Small intestine (tissue), 7 donors: ENCODE data around the gene SCO2. TPM values are rescaled to one million over a fixed set of nuclear protein-coding genes. Genes with fewer than 3 reads are reported as not detected.
A peak's percentile ranks its signal among the peaks of the same experiment; 100 is the strongest.

Experiments
- DNase-seq, 2 donors: peaks; one replicate each; pipeline versions ENCODE4 v3.0.0 to v3.0.0-alpha.2; 2013
- FAIRE-seq: peaks from 2 replicates; lab custom pipeline; 2012; peaks lifted over from hg19 to GRCh38; lab: Jason Lieb, UNC
- H3K27ac ChIP-seq, 3 donors: one replicate each; pipeline ENCODE4 v1.5.1; 2013; ENCODE audit warnings: low read length in 2 of 3, mild to moderate bottlenecking in 2 of 3, control low read depth in 1 of 3, inconsistent platforms in 1 of 3, low read depth in 1 of 3, moderate library complexity in 1 of 3
- H3K27me3 ChIP-seq, 3 donors: one replicate each; pipeline ENCODE4 v1.6.1; 2013; ENCODE audit warnings: low read length in 3 of 3, inconsistent platforms in 1 of 3; ENCODE audit not compliant: control insufficient read depth in 3 of 3, insufficient read depth in 3 of 3
- H3K36me3 ChIP-seq, 3 donors: one replicate each; pipeline ENCODE4 v1.6.1; 2013; ENCODE audit warnings: low read length in 3 of 3, inconsistent platforms in 1 of 3, low read depth in 1 of 3, mild to moderate bottlenecking in 1 of 3, moderate library complexity in 1 of 3; ENCODE audit not compliant: control insufficient read depth in 3 of 3, insufficient read depth in 2 of 3
- H3K4me1 ChIP-seq, 3 donors: one replicate each; pipeline ENCODE4 v1.6.1; 2013; ENCODE audit warnings: low read length in 2 of 3, inconsistent platforms in 1 of 3, low read depth in 1 of 3, mild to moderate bottlenecking in 1 of 3, moderate library complexity in 1 of 3; ENCODE audit not compliant: control insufficient read depth in 3 of 3, insufficient read depth in 2 of 3
- H3K4me3 ChIP-seq, 3 donors: one replicate each; pipeline ENCODE4 v1.5.1; 2013; ENCODE audit warnings: low read length in 3 of 3, control low read depth in 1 of 3, inconsistent platforms in 1 of 3, low read depth in 1 of 3, mild to moderate bottlenecking in 1 of 3, moderate library complexity in 1 of 3
- H3K9me3 ChIP-seq, 2 donors: one replicate each; pipeline ENCODE4 v1.6.1; 2013; ENCODE audit warnings: low read depth in 1 of 2, low read length in 1 of 2; ENCODE audit not compliant: control insufficient read depth in 2 of 2, insufficient read depth in 1 of 2
- WGBS, 3 donors: extraction: QIAGEN DNeasy Blood & Tissue Kit; methylation state at CpG; one replicate each; pipeline ENCODE4 v1.1.7; 2013; 5-methylcytosine and 5-hydroxymethylcytosine counted together
- polyA plus RNA-seq, 4 donors: library from polyadenylated mRNA; stranded (reverse) in 3 of 4; unstranded in 1 of 4; fragments of 200-250 nt in 3 of 4; fragments of 120-200 nt in 1 of 4; gene quantifications; one replicate each; pipeline versions ENCODE4 v1.2.1 to v1.2.3, GENCODE V29; 2013
- donor health status: healthy with polysubstance abuse.
- donor health status: control.
- donor health status: control.
- donor health status: Bipolar disorder and iron deficiency.
- donor health status: healthy.

SCO2 gene
- polyA plus RNA-seq, 4 donors, result 0.92 to 2.7 (median 2.3) TPM

DNA sequence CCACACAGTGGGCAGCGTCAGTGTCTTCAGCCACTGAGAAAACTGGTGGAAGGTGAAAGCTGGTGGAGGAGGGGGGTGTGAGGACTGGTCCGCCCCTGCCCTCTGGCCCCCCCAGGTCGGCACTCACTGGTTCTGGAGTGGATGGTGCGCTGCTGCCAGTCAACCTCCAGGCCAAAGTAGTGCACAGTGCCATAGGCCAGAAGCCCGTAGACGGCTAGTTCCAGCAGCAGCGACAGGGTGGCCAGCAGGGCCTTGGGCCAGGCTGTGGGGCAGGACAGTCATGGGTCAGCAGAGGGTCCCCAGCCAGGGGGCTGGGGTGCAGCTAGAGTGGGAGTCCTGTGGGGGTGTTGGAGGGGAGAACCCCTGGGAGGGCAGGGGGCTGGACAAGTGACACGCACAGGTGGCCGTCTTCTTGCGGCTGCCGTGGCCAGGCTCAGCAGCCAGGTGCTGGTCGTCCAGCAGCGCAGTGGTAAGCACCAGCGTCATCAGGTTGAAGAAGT lies 20.1 kb downstream of the SCO2 start:
- no peaks in the 10 kb centered on the region for H3K9me3 ChIP-seq
- FAIRE-seq, result no peak
- H3K36me3 ChIP-seq, result peaks cover 6 to 41% (median 6%) of the 10 kb centered on the region in 3 donors
- H3K4me1 ChIP-seq, result peaks cover 0 to 18% (median 0%) of the 10 kb centered on the region in 3 donors
- no peaks in the 10 kb centered on the region for H3K27me3 ChIP-seq
- no peak overlapping the region for H3K27ac ChIP-seq
- no peak overlapping the region for H3K4me3 ChIP-seq
- 89 to 93% (median 91%) methylated on average over 13 to 14 of the region's 14 CpGs for WGBS, 3 donors
- DNase-seq, result no peak

DNA sequence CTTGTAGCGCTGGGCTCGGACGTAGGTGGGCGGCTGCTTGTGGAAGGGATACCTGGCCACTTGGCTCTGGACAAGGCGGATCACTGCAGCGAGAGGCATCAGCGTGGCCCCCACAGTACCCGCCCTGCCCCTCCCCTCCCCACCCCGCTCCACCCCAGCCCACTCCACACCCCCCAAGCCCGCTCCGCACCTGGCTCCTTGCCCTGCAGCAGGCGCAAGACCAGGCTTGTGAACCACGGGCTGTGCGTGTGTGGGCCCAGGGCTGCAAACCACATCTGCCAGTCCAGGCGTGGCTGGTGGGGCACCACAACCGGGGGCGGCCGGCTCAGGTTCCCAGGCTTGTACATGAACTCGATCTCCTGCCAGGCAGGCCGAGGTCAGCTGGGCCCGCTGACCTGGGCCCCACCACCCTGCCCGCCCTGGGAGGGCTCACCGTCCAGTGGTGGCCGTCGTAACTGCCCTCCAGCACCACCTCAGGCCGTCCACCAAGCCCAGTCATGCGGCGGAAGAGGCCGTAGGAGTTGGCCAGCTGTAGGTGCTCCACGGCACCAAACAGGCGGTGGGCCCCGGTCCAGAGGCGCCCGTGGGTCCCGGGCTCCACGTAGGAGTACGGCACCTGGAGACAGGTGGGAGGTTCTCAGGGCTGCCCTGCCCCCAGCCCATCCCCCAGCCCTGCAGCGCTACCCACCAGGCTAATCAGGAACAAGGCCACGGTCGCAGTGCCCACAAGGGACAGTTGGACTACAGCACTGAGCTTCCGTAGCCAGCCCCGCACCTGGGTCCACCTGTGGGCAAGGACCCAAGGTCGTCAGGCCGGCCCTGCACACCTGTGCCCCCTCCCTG lies 20.8 kb downstream of the SCO2 start:
- Histone ChIP-seq H3K9me3 (no peaks in the 10 kb centered on the region), H3K36me3 (peaks cover 6 to 39% (median 6%) of the 10 kb centered on the region in 3 donors), H3K4me3 (no peak overlapping the region), H3K4me1 (peaks cover 0 to 18% (median 0%) of the 10 kb centered on the region in 3 donors), H3K27me3 (no peaks in the 10 kb centered on the region), H3K27ac (no peak overlapping the region)
- FAIRE-seq, result no peak
- DNase-seq, result no peak
- WGBS, 3 donors, result 87 to 93% (median 90%) methylated on average over 41 to 44 of the region's 44 CpGs

DNA sequence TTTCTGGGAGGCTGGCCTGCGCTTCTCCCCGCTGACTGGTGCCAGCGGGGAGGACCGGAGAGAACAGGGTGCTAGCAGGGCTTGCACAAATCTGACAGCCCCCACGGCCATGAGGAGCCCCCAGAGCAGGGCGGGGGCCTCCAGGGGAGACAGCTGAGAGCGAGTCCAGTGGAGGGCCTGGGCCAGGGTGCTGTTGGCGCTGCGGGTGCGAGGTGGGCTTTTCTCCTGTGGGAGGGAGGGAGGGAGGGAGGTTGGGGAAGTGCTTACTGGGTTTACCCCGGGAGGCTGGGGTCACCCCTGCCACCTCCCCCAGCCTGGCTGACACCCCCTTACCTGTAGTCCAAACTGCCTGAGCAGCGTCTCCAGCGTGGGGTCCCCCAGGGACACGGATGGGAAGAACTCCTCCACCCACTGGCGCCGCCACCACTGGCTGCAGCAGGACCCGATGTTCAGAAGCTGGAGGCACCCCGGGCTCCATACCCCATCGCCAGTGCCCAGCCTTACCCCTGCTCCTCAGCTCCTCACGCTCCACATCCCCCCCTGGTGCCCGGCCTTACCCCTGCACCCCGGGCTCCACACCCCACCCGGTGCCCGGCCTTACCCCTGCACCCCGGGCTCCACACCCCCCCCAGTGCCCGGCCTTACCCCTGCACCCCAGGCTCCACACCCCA lies 21.8 kb downstream of the SCO2 start:
- Histone ChIP-seq H3K27me3 (no peaks in the 10 kb centered on the region), H3K4me1 (peaks cover 0 to 12% (median 0%) of the 10 kb centered on the region in 3 donors), H3K4me3 (no peak overlapping the region), H3K36me3 (peaks cover 6 to 39% (median 6%) of the 10 kb centered on the region in 3 donors), H3K27ac (no peak overlapping the region), H3K9me3 (no peaks in the 10 kb centered on the region)
- WGBS, 3 donors, result 78 to 87% (median 85%) methylated on average over 15 to 26 of the region's 26 CpGs
- no peak for FAIRE-seq
- no peak for DNase-seq

DNA sequence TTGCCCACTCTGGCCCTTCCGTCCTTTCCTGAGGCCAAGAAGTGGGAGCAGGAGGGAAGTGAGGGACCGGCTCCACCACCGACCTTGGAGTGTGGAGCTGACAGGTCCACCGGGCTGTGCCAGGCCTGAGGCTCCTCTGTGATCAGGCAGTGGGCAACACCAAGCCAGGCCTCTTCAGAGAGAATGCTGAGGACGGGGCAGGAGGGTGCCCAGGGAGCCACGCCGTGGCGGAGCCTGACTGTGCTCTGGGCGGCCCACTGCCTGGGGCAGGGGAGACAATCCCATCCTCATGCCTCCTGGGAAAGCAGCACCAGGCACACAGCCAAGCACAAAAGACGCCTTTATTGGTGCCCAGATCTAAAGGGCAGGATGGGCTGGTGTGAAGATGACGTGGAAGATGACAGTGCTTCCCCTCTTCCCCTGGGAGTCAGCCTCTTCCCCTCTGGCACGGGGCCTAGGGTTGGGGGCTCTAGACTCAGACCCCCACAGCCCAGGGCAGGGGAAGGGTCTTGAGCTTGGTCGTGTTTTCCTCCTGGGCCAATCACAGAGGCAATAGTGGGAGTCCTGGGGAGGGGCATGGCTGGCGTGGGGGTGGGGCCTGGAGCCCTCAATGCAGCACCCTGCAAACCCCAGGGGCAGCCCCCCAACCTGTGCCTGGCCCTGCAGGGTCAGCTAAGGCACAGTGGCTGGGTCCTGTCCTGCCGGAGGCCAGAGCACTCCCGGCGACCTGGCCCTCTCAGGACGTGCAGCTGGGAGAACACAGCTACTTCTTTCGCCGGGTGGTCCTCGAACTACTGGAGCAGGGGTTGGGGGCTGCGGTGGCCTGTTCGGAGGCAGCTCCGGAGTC lies 22.5 kb downstream of the SCO2 start:
- Histone ChIP-seq H3K4me3 (no peak overlapping the region), H3K27ac (no peak overlapping the region), H3K9me3 (no peaks in the 10 kb centered on the region), H3K4me1 (peaks cover 0 to 18% (median 0%) of the 10 kb centered on the region in 3 donors), H3K27me3 (no peaks in the 10 kb centered on the region), H3K36me3 (peaks cover 6 to 39% (median 6%) of the 10 kb centered on the region in 3 donors)
- FAIRE-seq (no peak), DNase-seq (no peak)
- 85 to 89% (median 88%) methylated on average over 23 to 24 of the region's 24 CpGs for WGBS, 3 donors

DNA sequence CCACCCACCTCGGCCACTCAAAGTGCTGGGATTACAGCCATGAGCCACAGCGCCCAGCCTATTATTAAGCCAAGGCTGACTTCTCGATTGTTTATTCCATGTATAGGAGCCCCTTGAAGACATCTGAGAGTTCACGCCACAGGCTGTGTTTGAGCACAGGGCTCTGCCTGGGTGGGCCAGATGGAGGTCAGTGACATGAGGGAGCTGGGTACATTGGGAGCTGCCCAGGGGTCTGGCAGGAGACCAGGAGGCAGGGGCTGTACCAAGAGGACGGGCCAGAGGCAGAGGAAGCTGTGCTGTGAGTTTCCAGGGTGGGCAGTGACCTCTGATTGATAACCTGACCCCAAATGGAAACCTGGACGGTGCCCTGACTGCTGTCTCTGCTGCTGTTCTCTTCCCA lies 23.3 kb downstream of the SCO2 start:
- FAIRE-seq (no peak), DNase-seq (no peak)
- H3K4me3 ChIP-seq, result no peak overlapping the region
- H3K9me3 ChIP-seq, result no peaks in the 10 kb centered on the region
- 82 to 84% (median 83%) methylated on average over 6 of the region's 6 CpGs for WGBS, 3 donors
- H3K27me3 ChIP-seq, result no peaks in the 10 kb centered on the region
- H3K36me3 ChIP-seq, result peaks cover 6 to 39% (median 6%) of the 10 kb centered on the region in 3 donors
- no peak overlapping the region for H3K27ac ChIP-seq
- peaks cover 0 to 23% (median 0%) of the 10 kb centered on the region in 3 donors for H3K4me1 ChIP-seq

DNA sequence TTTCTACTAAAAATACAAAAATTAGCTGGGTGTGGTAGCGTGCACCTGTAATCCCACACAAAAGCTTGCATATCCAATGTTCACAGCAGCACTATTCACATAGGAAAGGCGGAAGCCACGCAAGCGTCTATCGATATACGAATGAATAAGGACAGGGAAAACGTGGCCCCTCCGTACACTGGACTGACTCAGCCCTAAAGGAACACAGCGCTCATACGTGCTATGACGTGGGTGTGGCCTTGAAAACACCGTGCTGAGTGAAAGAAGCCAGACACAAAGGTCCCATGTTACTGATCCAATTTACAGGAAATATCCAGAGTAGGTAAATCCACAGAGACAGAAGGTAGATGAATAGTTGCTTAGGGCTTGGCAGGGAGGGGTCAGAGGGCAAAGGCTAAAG lies 24.9 kb downstream of the SCO2 start:
- DNase-seq (peak in 1 of 2 donors; percentile 23), FAIRE-seq (no peak)
- Histone ChIP-seq H3K4me1 (peaks cover 0 to 17% (median 0%) of the 10 kb centered on the region in 3 donors), H3K27ac (no peak overlapping the region), H3K9me3 (no peaks in the 10 kb centered on the region), H3K36me3 (peaks cover 6 to 29% (median 6%) of the 10 kb centered on the region in 3 donors), H3K4me3 (no peak overlapping the region), H3K27me3 (no peaks in the 10 kb centered on the region)
- WGBS, 3 donors, result 82 to 89% (median 83%) methylated on average over 12 of the region's 12 CpGs

DNA sequence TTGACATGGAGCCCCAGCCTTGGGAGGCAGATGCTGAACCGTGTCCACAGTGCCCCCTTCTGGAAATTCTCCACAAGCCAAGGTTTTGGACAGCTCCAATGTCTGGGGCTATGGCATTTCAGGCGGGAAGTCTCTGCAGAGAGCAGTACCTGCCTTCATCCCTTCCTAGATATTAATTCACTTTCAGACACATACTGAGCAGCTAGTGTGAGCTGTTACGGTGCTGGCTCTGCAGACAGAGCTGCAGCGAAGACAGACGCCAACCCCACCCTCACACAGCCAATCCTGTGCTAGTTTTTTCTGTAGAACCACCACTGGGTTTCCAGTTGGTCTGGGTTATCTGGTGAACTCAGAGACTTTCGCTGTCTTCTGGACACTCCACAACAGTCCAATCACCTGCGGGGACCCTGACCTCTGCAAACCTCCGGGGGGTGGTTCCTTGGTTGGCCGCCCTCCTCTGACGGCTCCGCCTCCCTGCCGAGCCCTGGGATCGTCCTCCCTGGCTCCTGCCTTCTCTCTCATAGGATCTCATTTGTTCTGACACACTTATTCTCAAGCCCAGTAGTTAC lies 27.0 kb downstream of the SCO2 start:
- peak; percentile 84 to 87 for DNase-seq
- Histone ChIP-seq H3K27me3 (no peaks in the 10 kb centered on the region), H3K4me1 (peaks cover 0 to 17% (median 0%) of the 10 kb centered on the region in 3 donors), H3K9me3 (no peaks in the 10 kb centered on the region), H3K4me3 (no peak overlapping the region), H3K36me3 (peaks cover 3 to 15% (median 3%) of the 10 kb centered on the region in 3 donors), H3K27ac (peak overlapping the region in 2 of 3 donors; percentile 34 to 47)
- 1 to 10% (median 8%) methylated on average over 13 of the region's 13 CpGs for WGBS, 3 donors
- FAIRE-seq, result no peak
